H1 (cell line): Measurements from ENCODE around the gene ADD1.

Experiments
- CBX8 ChIP-seq: fragments of 300-800, 300-1000 bp; sonication (generic); IDR thresholded peaks from 2 replicates; pipeline ENCODE4 v1.7.1; 2016; ENCODE audit warnings: low read depth, low read length, borderline replicate concordance
- CEBPB ChIP-seq: IDR thresholded peaks from 2 replicates; pipeline ENCODE4 v1.6.1; 2012; ENCODE audit warnings: low read depth, low read length
- CHD2 ChIP-seq: IDR thresholded peaks from 2 replicates; pipeline ENCODE4 v1.6.1; 2012; ENCODE audit warnings: low read length, improper control_type of control experiment
- EZH2 ChIP-seq: fragments of 200-600 bp; sonication (generic); IDR thresholded peaks from 2 replicates; pipeline ENCODE4 v1.7.1; 2012; ENCODE audit warnings: low read depth, mild to moderate bottlenecking, moderate library complexity, low read length, inconsistent platforms; ENCODE audit not compliant: severe bottlenecking
- JUND ChIP-seq: IDR thresholded peaks from 2 replicates; pipeline ENCODE4 v1.6.1; 2011; ENCODE audit warnings: mild to moderate bottlenecking, improper control_type of control experiment, low read length
- POLR2AphosphoS5 ChIP-seq: IDR thresholded peaks from 2 replicates; pipeline ENCODE4 v1.6.1; 2011; ENCODE audit warnings: low read depth, low read length
- RAD21 ChIP-seq, 2 experiments: IDR thresholded peaks in 1 of 2; conservative IDR thresholded peaks in 1 of 2; 2 replicates each; pipeline ENCODE4 v1.6.1; 2011; ENCODE audit warnings: low read depth in 2 of 2, low read length in 2 of 2, improper control_type of control experiment in 1 of 2, inconsistent platforms in 1 of 2, mild to moderate bottlenecking in 1 of 2, moderate library complexity in 1 of 2
- TEAD4 ChIP-seq: IDR thresholded peaks from 2 replicates; pipeline ENCODE4 v1.6.1; 2012; ENCODE audit warnings: low read depth, low read length, inconsistent platforms, mixed read lengths
- YY1 ChIP-seq: IDR thresholded peaks from 2 replicates; pipeline ENCODE4 v1.6.1; 2011; ENCODE audit warnings: low read depth, mild to moderate bottlenecking, low read length
- TF ChIP-seq, protein P1 (sequence below): IDR thresholded peaks from 2 replicates; pipeline ENCODE4 v1.6.1; 2012; ENCODE audit warnings: inconsistent platforms
- TF ChIP-seq, protein P2 (sequence below), 3 experiments: IDR thresholded peaks; 1 replicate in 2 of 3; 2 replicates in 1 of 3; pipeline versions ENCODE4 v1.5.1 to v1.6.1; 2011; ENCODE audit warnings: low read length in 3 of 3, mild to moderate bottlenecking in 3 of 3, inconsistent platforms in 2 of 3, low read depth in 1 of 3, moderate library complexity in 1 of 3; ENCODE audit not compliant: insufficient read depth in 1 of 3; ENCODE audit errors: control extremely low read depth in 1 of 3

DNA sequence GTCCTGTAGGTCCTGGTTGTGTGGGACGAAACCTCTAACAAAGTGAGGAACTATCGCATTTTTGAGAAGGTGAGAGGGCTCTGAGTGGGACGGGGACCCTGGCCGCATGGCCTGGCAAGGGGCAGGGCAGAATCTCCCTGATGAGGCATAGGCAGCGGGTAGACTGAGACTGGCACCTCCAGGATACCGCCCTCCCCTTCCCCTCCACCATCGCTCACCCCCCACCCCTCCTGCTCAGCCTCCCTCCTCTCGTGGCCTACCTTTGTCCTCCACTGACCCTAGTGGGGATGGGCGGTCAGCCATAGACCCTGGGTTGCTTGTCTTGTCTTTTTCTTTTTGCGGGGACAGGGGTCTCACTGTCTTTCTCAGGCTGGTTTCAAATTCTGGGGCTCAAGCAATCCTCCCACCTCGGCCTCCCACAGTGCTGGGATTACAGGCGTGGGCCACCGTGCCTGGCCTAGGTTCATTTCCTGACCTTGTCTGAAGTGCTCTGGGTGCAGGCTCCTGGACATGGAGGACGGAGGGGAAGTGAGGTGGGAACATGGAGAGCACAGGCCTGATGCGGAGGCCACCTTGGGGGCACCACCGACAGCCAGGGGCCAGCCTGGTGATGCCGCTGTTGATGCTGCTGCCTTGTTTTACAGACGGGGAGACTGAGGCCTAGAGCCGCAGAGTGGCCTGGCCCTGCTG is 10.5 kb upstream of the ADD1 start:
- TF ChIP-seq, protein P1, sequence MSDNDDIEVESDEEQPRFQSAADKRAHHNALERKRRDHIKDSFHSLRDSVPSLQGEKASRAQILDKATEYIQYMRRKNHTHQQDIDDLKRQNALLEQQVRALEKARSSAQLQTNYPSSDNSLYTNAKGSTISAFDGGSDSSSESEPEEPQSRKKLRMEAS, result no peak
- TF ChIP-seq, protein P2, sequence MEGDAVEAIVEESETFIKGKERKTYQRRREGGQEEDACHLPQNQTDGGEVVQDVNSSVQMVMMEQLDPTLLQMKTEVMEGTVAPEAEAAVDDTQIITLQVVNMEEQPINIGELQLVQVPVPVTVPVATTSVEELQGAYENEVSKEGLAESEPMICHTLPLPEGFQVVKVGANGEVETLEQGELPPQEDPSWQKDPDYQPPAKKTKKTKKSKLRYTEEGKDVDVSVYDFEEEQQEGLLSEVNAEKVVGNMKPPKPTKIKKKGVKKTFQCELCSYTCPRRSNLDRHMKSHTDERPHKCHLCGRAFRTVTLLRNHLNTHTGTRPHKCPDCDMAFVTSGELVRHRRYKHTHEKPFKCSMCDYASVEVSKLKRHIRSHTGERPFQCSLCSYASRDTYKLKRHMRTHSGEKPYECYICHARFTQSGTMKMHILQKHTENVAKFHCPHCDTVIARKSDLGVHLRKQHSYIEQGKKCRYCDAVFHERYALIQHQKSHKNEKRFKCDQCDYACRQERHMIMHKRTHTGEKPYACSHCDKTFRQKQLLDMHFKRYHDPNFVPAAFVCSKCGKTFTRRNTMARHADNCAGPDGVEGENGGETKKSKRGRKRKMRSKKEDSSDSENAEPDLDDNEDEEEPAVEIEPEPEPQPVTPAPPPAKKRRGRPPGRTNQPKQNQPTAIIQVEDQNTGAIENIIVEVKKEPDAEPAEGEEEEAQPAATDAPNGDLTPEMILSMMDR (IDR thresholded peaks at IDR 0.05; ENCODE audit: control extremely low read depth in 1 of 3, insufficient read depth in 1 of 3, low read depth in 1 of 3, low read length in 3 of 3), result no peak
- TF ChIP-seq EZH2 (no peak), CBX8 (no peak), RAD21 (IDR thresholded peaks at IDR 0.05 in 1 of 2, conservative IDR thresholded peaks at IDR 0.05 in 1 of 2; ENCODE audit: low read depth in 2 of 2, low read length in 2 of 2) (no peak), CEBPB (no peak), CHD2 (no peak), YY1 (no peak), POLR2AphosphoS5 (no peak), TEAD4 (no peak), JUND (no peak)
